Glutamatergic neuron (in vitro differentiated cells): ENCODE data around the gene LGI1. TPM values are rescaled to one million over a fixed set of nuclear protein-coding genes. Genes with fewer than 3 reads are reported as not detected.
"Not testable (repeated sequence)": the region's sequence is repeated elsewhere in the genome, so short reads cannot be mapped to it uniquely, and the experiment has no call there.

ENCODE experiments used
- DNase-seq: peaks from one replicate; pipeline ENCODE4 v3.0.0; 2022
- H3K27ac Mint-ChIP-seq: one replicate; pipeline ENCODE4 v1.8.0; 2020; ENCODE audit warnings: mild to moderate bottlenecking, mixed read lengths, inconsistent platforms; ENCODE audit not compliant: unreplicated experiment
- H3K27me3 Mint-ChIP-seq: one replicate; pipeline ENCODE4 v1.8.0; 2020; ENCODE audit warnings: mild to moderate bottlenecking, moderate library complexity, mixed read lengths, inconsistent platforms; ENCODE audit not compliant: unreplicated experiment
- H3K36me3 Mint-ChIP-seq: one replicate; pipeline ENCODE4 v1.8.0; 2020; ENCODE audit warnings: mild to moderate bottlenecking, mixed read lengths, inconsistent platforms; ENCODE audit not compliant: unreplicated experiment
- H3K4me1 Mint-ChIP-seq: one replicate; pipeline ENCODE4 v1.8.0; 2020; ENCODE audit warnings: mild to moderate bottlenecking, low read depth, mixed read lengths, inconsistent platforms; ENCODE audit not compliant: unreplicated experiment
- H3K4me3 Mint-ChIP-seq: one replicate; pipeline ENCODE4 v1.8.0; 2020; ENCODE audit warnings: mild to moderate bottlenecking, mixed read lengths, inconsistent platforms; ENCODE audit not compliant: unreplicated experiment
- H3K9me3 Mint-ChIP-seq: one replicate; pipeline ENCODE4 v1.8.0; 2020; ENCODE audit warnings: mild to moderate bottlenecking, moderate library complexity, mixed read lengths, inconsistent platforms; ENCODE audit not compliant: unreplicated experiment
- CTCF ChIP-seq: fragments of 200-600 bp; sonication (generic); IDR thresholded peaks from one replicate; pipeline ENCODE4 v1.5.0; 2021; ENCODE audit not compliant: partially characterized antibody, unreplicated experiment
- total RNA-seq: library from RNA; stranded (reverse); fragmentation: NEBNext Ultra II Directional; extraction: Animal tissue kit (Norgen Biotek cat#: 25700); gene quantifications from one replicate; pipeline ENCODE4 v1.2.1, GENCODE V29; 2021; ENCODE audit not compliant: unreplicated experiment

The LGI1 gene
- total RNA-seq, 1 donor from 2014 or later: 174 TPM

GRCh38 chr10:93827056-93827804, 69.5 kb downstream of the LGI1 start:
- Mint-ChIP-seq H3K4me3 (no peak overlapping the region), H3K9me3 (no peaks in the 10 kb centered on the region), H3K27ac (no peak overlapping the region), H3K4me1 (peaks cover 2% of the 10 kb centered on the region), H3K36me3 (no peaks in the 10 kb centered on the region), H3K27me3 (no peaks in the 10 kb centered on the region)
- no peak for DNase-seq
- no peak for TF ChIP-seq CTCF

GRCh38 chr10:93831065-93831464, 73.3 kb downstream of the LGI1 start:
- not testable (repeated sequence) for H3K9me3 Mint-ChIP-seq, H3K27ac Mint-ChIP-seq, H3K4me3 Mint-ChIP-seq, H3K4me1 Mint-ChIP-seq, H3K27me3 Mint-ChIP-seq, DNase-seq
- peaks cover 12% of the 10 kb centered on the region for H3K36me3 Mint-ChIP-seq

GRCh38 chr10:93835770-93836169, 78.0 kb downstream of the LGI1 start:
- no peaks in the 10 kb centered on the region for H3K9me3 Mint-ChIP-seq

GRCh38 chr10:93837822-93838221, 80.1 kb downstream of the LGI1 start:
- Mint-ChIP-seq H3K27me3 (peaks cover 6% of the 10 kb centered on the region), H3K4me1 (no peaks in the 10 kb centered on the region), H3K9me3 (no peaks in the 10 kb centered on the region), H3K36me3 (peaks cover 8% of the 10 kb centered on the region), H3K4me3 (no peak overlapping the region), H3K27ac (no peak overlapping the region)
- no peak for DNase-seq
- no peak for TF ChIP-seq CTCF

More at GRCh38 chr10:93835770-93836169, 78.0 kb downstream of the LGI1 start:
- Mint-ChIP-seq H3K27ac (no peak overlapping the region), H3K4me3 (no peak overlapping the region), H3K27me3 (peaks cover 6% of the 10 kb centered on the region), H3K36me3 (peaks cover 12% of the 10 kb centered on the region), H3K4me1 (no peaks in the 10 kb centered on the region)
- no peak for TF ChIP-seq CTCF
- DNase-seq: no peak

GRCh38 chr10:93838278-93838677, 80.5 kb downstream of the LGI1 start:
- Mint-ChIP-seq H3K4me3 (no peak overlapping the region), H3K9me3 (no peaks in the 10 kb centered on the region), H3K27me3 (peaks cover 6% of the 10 kb centered on the region), H3K27ac (no peak overlapping the region), H3K36me3 (peaks cover 8% of the 10 kb centered on the region), H3K4me1 (no peaks in the 10 kb centered on the region)
- no peak for DNase-seq
- TF ChIP-seq CTCF: no peak
